GM18517 (cell line): ENCODE data around the gene ITGA2B.
"Not testable (repeated sequence)": the region's sequence is repeated elsewhere in the genome, so short reads cannot be mapped to it uniquely, and the experiment has no call there.

Source experiments
- ATAC-seq: cut with Tn5 transposase; IDR thresholded peaks from one replicate; pipeline ENCODE4 v1.9.1; 2021; ENCODE audit warnings: mild to moderate bottlenecking, moderate library complexity; ENCODE audit not compliant: unreplicated experiment

ITGA2B gene

DNA sequence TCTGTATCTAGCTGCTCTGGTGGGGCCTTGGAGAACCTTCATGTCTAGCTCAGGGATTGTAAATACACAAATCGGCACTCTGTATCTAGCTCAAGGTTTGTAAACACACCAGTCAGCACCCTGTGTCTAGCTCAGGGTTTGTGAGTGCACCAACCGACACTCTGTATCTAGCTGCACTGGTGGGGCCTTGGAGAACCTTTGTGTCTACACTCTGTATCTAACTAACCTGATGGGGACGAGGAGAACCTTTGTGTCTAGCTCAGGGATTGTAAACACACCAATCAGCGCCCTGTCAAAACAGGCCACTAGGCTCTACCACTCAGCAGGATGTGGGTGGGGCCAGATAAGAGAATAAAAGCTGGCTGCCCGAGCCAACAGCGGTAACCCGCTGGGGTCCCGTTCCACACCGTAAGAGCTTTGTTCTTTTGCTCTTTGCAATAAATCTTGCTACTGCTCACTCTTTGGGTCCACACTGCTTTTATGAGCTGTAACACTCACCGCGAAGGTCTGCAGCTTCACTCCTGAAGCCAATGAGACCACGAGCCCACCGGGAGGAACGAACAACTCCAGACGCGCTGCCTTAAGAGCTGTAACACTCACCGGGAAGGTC lies 19.9 kb downstream of the ITGA2B start:
- not testable (repeated sequence) for ATAC-seq

DNA sequence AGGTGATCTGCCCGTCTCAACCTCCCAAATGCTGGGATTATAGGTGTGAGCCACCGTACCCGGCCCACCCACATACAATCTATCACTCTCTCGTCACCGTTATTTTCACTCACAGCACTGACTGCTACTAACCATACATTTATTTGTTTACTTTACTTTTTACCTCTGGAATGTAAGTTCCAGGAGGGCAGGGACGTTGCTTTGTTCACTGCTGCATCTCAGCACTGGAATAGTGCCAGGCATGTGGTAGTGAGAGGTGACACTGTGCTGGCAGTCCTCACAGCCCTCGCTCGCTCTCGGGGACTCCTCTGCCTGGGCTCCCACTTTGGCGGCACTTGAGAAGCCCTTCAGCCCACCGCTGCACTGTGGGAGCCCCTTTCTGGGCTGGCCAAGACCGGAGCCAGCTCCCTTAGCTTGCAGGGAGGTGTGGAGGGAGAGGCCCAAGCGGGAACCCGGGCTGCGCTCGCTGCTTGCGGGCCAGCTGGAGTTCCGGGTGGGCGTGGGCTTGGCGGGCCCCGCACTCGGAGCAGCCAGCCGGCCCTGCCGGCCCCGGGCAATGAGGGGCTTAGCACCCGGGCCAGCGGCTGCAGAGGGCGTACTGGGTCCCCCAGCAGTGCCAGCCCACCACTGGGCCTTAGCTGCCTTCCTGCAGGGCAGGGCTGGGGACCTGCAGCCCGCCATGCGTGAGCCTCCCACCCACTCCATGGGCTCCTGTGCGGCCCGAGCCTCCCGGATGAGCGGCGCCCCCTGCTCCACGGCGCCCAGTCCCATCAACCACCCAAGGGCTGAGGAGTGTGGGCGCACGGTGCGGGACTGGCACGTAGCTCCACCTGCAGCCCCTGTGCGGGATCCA lies 20.8 kb downstream of the ITGA2B start:
- not testable (repeated sequence) for ATAC-seq

DNA sequence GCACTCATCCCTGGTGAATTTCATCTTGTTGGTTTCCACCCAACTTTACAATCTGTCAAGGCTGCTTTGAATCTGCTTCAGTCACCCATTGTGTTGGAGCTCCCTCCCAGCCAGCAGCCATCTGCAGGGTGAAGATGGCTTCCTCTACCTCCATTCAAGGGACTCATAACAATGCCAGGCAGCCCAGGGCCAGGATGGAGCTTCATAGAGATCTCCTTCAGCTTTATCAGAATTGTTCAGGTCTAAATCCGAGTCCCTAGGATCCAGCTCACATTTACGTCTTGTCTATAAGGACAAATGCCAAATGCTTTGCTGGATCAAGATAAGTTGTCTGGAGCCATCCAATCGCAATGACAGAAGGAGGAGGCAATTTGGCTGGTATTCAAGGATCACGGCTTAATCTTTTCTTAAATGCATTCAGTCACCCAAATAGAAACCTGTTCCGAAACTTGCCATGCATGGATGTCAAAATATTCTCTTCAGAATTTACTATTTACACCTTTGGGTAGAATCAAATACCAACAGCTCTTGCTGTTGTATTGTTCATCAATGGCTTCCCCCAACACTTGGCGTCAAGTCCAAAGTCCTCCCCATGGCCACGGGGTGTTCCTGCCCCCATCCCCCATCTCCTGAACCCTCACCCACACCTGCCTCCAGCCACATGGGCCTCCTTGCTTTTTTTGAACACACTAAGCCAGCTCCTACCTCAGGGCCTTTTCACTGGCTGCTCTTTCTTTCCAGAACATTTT lies 22.0 kb downstream of the ITGA2B start:
- ATAC-seq, result no peak

DNA sequence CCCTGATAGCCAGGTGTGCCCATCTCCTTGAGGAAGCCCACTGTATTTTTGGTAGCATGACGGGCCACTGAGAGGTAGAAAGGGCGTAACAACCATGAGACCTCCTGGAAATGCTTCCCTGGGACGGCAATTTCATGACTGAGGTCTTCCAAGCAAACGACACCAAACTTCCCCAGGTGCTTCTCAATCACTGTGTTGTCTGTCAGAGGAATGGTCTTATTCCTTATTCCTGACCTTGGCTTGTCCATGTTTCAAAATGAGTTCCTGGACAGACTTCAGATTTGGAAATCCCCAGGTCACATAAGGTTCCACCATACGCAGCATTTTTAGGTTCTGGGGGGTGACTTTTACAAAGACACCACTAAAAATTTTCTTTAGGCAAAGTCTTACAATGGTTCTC lies 24.4 kb downstream of the ITGA2B start:
- ATAC-seq, result not testable (repeated sequence)

DNA sequence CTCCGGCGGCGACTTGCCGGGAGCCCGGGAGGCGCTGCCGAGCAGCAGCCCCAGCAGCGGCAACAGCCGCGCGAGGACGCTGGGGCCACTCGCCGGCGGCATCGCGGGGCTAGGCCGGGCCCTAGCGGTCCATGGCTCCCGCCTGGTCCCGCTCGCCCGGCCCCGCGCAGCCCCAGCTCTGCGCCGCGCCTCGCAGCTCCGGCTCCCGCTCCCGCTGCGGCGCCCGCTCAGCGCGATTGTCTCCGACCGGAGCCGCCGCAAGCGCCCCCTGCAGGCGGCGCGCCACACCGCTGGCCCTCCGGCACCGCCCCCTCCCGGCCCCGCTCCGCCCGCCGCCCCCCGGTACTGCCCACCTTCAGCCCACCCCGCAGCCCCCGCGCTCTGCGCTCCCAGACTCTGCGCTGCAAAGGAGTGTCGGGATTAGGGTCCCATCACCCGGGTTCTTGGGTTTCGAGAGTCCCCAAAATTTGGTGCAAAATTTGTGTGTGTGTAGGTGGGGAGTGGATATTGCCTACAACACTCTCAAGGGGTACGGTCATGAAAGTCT lies 25.8 kb downstream of the ITGA2B start, which contains the start of gene FAM171A2:
FAM171A2 (minus strand) TSS at position 241 of the 547 bp plus-strand sequence; CDS start at position 102, 139 bp downstream.
- no peak for ATAC-seq

DNA sequence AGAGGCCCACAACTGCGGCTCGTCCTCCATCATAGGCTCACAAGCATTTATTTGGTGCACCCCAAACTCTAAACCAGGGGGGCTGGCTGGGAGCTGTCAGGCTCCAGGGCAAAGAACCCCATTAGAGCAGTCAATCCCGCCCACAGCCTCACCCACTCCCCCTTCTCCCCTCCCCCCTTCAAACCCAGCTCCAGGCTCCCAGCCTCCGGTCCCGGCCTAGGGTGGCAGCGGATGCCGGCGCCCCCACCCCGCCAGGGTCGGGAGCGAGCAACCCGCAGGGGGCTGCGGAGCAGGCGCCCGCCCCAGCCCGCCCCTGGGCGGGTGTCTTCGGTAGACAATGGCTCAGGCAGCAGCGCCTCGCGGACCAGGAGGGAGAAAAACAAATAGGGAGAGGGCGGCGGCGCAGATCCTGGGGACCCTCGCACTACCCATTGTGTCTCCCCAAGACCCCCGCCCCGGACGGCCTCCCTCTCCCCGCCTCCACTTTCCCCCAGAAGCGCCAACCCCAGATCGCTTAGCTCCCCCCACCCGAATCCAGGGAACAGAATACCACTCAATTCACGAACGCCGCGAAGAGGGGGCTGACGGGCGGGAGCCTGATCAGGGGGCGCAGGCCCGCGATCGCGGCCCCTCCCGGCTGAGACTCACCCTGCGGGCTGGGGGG lies 26.4 kb downstream of the ITGA2B start:
- no peak for ATAC-seq

DNA sequence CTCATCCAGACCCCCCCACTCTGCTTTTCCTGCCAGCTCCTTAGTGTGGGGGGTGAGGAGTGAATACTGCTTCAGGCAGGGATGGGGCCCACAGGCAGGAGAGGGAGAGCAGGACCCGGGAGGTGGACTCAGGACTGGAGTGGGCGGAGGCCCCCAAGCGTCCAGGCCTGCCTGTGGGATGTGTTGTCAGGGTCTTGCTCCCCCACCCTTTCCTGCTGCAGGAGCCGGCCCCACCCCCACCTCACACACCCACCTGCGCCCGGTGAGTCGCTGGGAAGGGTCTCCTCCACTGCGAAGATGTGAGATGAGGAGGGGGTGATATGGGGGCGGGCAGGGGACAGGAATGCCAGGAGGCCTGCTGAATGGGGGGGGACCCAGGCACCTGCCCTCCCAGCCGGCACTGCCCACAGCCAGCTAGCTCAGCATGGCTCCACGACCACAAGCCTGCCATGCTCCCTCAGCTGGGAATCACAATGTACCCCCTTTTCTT lies 26.9 kb downstream of the ITGA2B start:
- no peak for ATAC-seq

DNA sequence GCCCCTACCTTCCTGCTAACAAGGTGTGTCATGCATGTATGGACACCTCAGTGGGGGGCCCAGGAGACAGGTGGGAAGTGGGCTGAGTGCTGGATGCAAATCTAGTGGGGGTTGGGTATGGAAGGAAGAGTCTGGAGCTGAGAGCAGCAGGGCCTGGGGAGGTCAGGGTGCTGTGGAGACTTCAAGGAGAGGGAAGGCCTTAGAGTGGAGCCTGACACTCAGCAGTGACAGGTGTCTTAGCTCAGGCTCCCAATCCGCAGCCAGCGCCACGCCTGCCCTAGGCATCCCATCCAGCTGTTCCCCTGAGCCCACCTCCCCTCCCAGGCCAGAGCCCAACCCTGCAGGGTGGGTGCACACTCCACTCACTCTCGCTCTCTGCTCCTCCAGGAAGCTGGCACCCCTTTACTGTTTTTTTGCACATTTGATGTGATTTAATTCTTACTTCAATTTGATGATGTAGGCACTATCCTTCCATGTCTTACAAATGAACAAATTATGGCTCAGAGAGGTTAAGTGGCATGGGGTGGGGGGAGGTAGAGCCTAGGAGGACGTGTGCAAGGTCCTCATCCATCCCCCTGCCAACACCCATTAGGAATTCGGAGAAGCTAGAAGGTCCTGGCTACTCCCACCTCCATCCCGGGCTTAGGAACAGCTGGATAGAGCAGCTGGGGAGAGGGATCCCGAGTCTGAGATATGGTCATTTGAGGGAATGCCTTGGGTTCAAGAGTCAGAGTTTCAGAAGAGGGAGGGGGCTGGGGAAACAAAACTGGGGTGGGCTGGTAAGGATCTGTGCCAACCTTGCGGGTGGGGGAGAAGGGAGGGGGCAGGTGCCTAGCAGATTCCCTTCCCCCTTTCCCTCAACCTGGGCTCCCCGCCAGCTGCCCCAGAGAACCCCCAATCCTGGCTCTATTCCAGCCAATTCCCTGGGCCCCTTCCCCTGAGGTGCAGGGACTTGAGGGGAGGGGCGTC lies 27.9 kb downstream of the ITGA2B start:
- no peak for ATAC-seq

DNA sequence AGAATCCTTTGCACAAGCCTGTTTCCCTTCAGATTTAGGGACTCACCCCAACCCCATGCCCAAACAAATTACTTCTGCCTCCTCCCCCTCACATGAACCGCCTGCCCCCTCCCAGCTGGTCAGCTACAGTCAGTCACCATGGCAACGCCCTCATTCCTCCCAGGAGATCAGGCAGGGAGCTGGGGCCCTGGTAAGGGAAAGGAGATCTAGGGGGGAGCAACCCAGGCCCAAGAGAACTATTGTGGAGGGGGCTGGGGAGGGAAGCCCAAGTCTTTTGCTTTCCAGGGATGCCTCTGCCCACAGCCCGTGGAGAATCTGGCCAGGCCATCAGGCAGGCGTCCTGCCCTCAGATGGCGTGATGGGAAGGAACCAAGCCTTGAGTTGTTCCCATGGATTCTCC lies 28.6 kb downstream of the ITGA2B start:
- ATAC-seq, result no peak

DNA sequence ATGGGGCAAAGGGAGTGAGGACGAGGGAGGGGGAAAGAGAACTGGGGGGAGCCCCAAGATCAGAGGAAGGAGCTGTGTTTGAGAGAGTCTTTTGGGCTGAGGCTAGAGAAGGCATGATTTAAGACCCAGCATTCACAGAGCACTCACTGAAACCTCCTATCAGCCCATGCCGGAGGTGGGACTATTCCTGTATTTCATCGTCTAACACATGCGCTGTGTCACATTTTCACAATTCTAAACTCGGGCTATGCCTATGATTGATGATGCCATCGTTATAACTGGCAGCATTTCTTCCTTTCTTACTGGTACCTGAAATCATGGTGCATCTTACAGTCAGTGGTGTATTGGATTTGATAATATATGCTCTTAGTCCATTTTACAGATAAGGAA lies 29.3 kb downstream of the ITGA2B start:
- no peak for ATAC-seq

DNA sequence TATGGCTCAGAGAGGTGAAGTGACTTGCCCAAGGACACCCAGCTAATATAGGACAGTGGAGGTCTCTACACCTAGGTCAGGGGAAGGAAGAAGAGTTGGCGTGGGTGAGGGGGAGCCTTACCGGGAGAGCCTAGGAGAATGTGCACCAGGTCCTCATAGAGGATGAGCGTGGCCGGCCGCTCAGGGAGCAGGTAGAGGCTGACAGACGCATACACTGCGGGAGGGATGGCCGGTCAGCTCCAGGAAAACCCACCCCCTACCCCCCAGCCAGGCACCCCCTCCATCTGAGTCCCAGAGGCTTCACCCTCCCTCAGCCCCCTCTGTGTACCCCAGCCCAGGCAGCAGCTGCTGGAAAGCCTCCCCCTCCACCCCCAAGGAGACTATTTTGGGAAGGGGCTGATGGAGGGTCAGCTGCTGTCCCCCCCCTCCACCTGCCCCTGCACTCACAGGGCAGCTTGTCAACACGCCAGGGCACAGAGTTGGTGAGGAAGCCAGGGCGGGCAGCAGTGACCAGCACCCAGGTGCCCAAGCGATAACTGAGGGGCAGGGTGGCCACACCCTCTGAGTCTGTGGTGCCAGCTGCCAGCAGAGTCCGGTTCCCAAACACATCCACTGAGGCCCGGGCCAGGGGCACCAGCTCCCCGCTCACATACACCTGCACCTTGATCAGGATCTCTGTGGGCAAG lies 29.8 kb downstream of the ITGA2B start:
- no peak for ATAC-seq

DNA sequence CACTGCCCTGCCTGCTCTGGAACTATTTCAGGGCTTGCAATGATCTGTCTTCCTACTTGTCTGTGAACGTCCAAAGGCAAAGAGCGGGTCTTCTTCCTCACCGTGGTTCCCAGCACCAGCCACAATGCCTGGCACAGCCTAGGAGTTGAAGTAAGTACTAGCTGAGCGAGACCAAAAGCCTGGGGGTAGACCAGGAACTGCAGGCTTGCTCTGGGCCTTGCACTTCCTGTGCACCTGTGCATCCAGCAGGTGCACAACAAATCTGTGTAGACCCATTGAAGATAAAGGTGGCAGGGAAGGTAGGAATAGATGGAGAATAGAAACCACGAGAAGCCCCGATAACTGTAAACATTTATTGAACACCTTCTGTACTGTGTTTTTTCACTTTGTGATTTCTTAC lies 30.4 kb downstream of the ITGA2B start:
- ATAC-seq, result no peak

DNA sequence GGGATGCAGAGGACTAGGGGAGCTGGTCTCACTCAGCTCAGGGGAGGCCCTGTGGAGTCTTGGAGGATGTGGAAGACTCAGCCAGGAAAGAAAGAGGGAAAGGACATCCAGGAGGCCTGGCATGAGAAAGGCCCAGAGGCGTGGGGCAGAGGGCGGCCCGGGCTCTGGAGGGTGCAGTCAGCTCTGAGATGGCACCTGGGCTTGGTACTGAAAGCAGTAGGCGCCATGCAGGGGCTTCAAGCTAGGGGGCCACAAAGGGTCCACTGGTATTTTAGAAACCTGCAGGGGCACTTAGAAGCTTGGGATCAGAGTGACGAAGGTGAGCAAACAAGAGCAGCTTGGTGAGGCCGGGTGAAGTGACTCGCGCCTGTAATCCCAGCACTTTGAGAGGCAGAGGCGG lies 31.4 kb downstream of the ITGA2B start:
- ATAC-seq, result no peak

DNA sequence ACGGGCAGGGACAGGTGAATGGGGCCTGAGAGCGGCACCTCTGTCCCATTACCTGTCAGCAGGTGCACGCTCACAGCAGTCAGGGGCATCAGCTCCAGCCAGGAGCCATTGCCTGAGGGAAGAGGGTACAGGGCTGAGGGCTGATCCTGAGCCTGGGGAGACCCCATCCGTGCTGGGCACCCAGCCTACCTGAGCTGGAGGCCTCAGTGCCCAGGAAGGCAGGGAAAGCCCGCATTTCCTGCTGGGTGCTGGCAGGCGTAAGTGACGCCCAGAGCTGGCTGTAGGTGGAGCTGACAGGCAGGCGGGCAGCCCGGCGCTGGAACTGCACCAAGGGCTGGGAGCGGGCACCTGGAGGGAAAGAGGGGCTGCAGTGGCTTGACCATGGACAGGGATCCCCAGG lies 33.2 kb downstream of the ITGA2B start:
- no peak for ATAC-seq

DNA sequence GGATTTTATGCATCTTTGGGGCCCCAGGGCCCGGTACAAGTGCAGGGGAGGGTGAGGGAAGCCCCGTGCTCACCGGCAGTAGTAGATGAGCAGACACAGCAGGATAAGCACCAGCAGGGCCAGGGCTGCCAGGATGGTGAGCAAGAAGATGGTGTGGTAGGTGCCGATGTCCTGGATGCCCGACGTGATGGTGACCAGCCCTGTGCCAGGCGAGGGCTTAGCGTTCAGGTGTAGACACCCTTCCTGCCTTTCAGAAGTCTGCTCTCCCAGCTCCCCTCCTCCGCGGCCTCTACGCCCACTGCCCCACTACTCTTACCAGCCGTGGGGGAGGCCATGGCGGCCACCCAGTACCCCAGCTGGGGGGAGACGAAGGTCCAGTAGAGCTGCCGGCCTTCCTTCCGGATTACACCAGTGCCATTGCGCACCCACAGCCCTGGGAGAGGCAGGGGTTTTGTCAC lies 33.8 kb downstream of the ITGA2B start:
- no peak for ATAC-seq

DNA sequence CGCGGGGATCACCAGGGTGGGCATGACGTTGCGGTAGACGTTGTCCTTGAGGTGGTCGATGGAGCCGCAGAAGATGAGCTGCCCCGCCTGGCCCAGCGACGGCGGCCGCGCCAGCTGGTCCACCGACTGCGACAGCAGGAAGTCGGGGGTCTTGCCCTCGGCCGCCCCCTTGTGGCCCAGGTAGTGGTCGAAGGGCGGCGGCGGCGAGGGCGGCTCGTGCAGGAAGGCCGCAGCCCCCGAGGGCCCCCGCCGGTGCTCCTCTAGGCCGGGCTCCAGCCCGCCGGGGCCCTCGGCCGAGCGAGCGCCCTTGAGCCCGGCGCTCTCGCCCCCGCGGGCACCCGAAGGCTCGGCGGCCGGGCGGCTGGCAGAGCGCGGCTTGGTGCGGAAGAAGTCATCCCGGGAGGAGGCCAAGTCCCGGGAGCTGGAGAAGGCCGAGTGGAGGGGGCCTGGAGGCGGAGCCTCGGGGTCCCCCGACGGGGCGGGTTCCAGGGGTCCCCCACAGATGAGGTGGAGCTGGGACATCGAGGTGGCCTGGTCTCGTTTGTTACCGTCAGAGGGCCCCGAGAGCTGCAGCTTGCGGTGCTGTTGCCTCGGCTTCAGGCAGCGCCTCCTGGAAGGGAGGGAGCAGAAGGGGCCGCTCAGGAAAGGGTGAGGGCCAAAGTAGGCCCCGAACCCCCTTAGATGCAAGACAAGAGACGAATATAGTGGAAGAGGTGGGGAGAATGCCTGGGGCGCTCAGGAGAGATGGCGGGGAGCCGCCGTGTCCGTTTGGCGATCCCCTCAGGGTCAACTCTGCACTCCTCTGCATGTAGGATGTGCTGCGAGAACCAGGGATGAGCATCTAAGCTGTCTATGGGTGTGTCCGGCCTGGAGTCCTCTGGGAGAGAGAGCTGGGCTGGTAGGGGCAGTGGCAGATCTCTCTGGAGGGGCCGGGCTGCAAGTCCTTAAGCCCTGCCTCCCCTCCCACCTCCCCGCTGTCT lies 34.6 kb downstream of the ITGA2B start:
- no peak for ATAC-seq

DNA sequence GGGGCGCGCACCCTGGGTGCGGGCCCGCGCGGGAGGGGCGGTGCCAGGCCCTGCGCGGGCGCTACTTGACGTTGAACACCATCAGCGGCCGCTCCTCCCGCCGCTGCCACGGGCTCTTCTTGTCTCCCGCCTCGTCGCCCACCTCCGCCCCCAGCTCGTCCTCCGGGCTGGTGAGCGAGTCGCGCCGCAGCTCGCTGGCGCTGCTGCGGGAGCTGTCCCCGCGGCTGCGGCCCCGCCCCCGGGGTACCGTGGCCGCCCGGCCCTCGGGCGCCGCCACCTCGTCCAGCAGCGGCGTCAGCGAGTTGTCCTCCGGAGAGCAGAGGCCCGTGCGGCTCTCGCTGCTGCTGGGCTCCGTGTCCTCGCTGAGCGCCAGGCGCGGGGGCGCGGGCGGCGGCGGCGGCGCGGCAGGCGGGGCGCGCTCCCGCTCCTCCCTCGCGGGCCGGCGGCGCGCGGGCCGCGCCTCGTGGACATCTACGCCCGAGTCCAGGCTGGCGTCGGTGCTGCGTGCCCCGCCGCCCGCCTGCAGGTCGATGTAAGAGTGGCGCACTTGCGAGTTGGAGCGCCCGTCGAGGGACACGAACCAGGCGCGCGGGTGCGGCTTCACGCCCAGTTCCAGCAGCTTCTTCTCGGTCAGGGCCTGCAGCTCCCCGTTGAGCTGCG lies 35.6 kb downstream of the ITGA2B start:
- ATAC-seq, result no peak
